Measurements from ENCODE around the gene LARGE1.

LARGE1 gene

DNA sequence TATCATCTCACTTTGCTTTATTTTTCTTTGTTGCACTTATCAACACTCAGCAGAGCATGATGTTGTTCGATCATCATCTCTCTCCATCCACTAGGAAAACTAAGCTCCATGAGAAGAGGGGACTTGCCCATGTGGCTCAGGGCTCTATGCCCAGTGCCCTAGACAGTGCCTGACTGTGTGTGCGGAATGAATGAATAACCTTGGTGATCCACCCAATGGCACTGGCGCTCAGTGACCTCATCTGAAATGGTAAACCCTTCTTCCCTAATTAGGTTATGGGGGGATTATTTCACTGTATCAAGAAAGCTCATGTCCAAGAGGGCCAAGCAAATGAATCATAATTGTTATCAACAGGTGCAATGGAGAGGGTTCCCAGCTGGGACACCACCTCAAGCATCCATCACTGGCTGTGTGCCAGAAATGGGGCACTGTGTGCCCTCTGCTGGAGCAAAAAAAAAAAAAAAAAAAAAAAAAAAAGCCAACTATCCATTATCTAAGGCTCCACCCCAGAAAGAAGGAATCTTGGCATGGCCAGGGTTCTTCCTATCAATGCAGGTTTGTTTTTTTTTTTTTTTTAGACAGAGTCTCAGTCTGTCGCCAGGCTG is 172.6 kb downstream of the LARGE1 start:
- TF ChIP-seq POLR2AphosphoS5 (IDR thresholded peaks at IDR 0.05; ENCODE audit: low read depth, low read length) (no peak), FOXP2 (optimal IDR thresholded peaks at IDR 0.05; ENCODE audit: borderline replicate concordance, extremely low read depth, extremely low read length, insufficient read depth) (no peak), TAF1 (IDR thresholded peaks at IDR 0.05; ENCODE audit: borderline replicate concordance, insufficient read depth, low read length) (no peak), REST (IDR thresholded peaks at IDR 0.05; ENCODE audit: insufficient read depth in 1 of 2, low read depth in 2 of 2, low read length in 2 of 2) (no peak), SIN3A (IDR thresholded peaks at IDR 0.05; ENCODE audit: borderline replicate concordance, insufficient read depth, low read length) (no peak)

DNA sequence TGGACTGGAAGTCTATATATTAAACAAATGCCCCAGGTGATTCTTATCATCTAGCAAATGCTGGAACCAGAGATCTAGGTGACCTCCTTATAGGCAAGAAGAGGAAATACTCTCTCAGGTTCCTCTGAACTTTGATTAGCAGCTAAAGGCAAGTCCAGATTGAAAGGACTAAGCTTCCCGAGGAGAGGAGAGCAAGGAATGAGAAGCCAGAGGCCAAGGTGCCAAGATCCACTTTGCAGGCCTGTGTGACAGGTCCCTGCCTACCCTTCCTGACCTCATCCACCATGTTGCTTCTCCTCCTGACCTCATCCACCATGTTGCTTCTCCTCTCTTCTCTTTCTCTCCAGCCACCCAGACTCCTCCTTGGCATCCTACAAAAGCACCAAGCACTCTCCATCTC is 173.2 kb downstream of the LARGE1 start:
- TF ChIP-seq SIN3A (IDR thresholded peaks at IDR 0.05; ENCODE audit: borderline replicate concordance, insufficient read depth, low read length): no peak
- TF ChIP-seq TAF1 (IDR thresholded peaks at IDR 0.05; ENCODE audit: borderline replicate concordance, insufficient read depth, low read length): no peak
- no peak for TF ChIP-seq FOXP2 (optimal IDR thresholded peaks at IDR 0.05; ENCODE audit: borderline replicate concordance, extremely low read depth, extremely low read length, insufficient read depth)
- no peak for TF ChIP-seq REST (IDR thresholded peaks at IDR 0.05; ENCODE audit: insufficient read depth in 1 of 2, low read depth in 2 of 2, low read length in 2 of 2)
- TF ChIP-seq POLR2AphosphoS5 (IDR thresholded peaks at IDR 0.05; ENCODE audit: low read depth, low read length): no peak

DNA sequence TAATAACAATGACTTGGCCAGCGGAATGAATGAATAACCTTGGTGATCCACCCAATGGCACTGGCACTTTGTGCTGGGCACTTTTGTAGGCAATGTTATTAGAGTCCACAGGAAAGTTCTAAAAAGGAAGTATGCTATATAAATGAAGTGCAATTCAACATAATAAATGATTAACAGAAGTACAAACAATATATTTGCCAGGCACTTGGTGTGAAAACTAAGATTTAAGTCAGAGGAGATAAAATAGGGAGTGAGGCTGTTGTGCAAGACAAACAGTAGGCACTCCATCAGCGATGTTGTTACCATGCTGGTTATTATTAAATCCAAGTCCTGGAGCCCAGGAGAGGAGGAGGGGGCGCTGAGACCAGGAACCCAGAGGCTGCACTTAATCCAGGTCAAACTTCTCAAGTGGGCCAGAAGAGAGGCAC is 173.8 kb downstream of the LARGE1 start:
- no peak for TF ChIP-seq FOXP2 (optimal IDR thresholded peaks at IDR 0.05; ENCODE audit: borderline replicate concordance, extremely low read depth, extremely low read length, insufficient read depth)
- no peak for TF ChIP-seq TAF1 (IDR thresholded peaks at IDR 0.05; ENCODE audit: borderline replicate concordance, insufficient read depth, low read length)
- TF ChIP-seq POLR2AphosphoS5 (IDR thresholded peaks at IDR 0.05; ENCODE audit: low read depth, low read length): no peak
- no peak for TF ChIP-seq REST (IDR thresholded peaks at IDR 0.05; ENCODE audit: insufficient read depth in 1 of 2, low read depth in 2 of 2, low read length in 2 of 2)
- TF ChIP-seq SIN3A (IDR thresholded peaks at IDR 0.05; ENCODE audit: borderline replicate concordance, insufficient read depth, low read length): no peak

DNA sequence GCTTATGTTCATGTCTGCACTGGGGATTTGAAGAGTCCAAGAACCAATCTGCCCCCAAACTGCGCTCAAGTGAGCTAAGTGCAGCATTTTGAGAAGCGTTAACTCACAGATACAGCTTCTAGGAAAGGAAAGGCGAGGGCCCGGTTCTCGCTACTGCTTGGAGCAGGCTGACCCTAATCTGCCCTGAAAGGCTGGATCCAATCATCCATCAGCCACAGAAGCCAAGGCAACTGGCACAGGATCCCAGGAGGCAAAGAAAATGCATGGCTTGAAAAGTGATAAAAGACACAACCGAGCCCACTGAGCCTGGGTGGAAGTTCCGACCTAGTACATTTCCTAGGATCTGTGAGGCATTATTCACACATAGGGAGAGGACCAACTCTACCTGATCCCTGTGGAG is 174.8 kb downstream of the LARGE1 start:
- no peak for TF ChIP-seq SIN3A (IDR thresholded peaks at IDR 0.05; ENCODE audit: borderline replicate concordance, insufficient read depth, low read length)
- no peak for TF ChIP-seq POLR2AphosphoS5 (IDR thresholded peaks at IDR 0.05; ENCODE audit: low read depth, low read length)
- TF ChIP-seq REST (IDR thresholded peaks at IDR 0.05; ENCODE audit: insufficient read depth in 1 of 2, low read depth in 2 of 2, low read length in 2 of 2): no peak
- no peak for TF ChIP-seq TAF1 (IDR thresholded peaks at IDR 0.05; ENCODE audit: borderline replicate concordance, insufficient read depth, low read length)
- TF ChIP-seq FOXP2 (optimal IDR thresholded peaks at IDR 0.05; ENCODE audit: borderline replicate concordance, extremely low read depth, extremely low read length, insufficient read depth): no peak
